HG03460 (cell line): ENCODE measurements around the gene ZNF879.

Experiments
- ATAC-seq: cut with Tn5 transposase; IDR thresholded peaks from one replicate; pipeline ENCODE4 v1.9.1; 2021; ENCODE audit not compliant: unreplicated experiment

ZNF879 gene

GRCh38 chr5:179023528-179024189, at the start of gene ZNF879:
Gene ZNF879, plus strand, starts transcription at chr5:179023804. Its CDS starts 1,201 bp downstream, at chr5:179025005.
- ATAC-seq = peak; percentile 79

DNA sequence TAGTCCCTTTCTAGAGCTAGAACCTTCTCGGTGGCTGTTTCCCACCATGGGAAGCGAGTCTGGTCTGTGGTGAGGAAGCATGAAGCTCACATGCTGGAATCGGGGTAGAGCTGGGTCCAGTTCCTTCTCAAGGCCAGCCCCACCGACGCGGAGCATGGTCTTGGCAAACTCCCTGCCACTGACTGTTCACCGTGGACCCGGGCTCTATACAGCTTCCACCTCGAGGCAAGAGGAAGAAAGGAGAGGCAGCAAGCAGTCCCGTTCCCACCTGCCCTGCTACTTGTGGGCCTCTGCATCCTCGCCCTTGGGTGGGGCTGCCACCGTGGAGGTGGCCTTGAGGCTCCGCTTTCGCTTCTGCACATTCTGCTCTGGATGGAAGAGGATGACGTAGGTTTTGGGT, 42.2 kb upstream of the ZNF879 start:
- no peak for ATAC-seq

DNA sequence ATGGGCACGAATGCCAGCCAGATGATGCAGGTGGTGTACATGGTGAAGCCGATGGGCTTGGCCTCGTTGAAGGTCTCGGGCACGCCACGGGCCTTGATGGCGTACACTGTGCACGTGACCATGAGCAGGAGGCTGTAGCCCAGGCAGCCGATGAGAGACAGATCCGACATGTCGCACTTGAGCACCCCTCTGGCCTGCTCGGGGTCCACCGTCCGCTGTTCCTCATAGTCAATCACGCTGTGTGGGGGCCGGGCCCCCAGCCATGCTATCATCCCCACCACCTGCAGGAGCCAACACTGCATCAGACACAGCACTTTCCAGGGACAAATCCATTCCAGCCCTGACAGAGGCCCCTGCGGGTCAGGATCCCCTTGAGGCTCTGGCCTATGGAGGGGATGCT, 40.7 kb upstream of the ZNF879 start:
- ATAC-seq = no peak

- no peak for ATAC-seq
Measured at GRCh38 chr5:178983728-178984127, 39.9 kb upstream of the ZNF879 start.

GRCh38 chr5:178984145-178985072, 39.2 kb upstream of the ZNF879 start:
- ATAC-seq = no peak

- ATAC-seq = no peak
Measured at GRCh38 chr5:178986326-178986960, 37.2 kb upstream of the ZNF879 start.

GRCh38 chr5:178988436-178989220, 35.0 kb upstream of the ZNF879 start:
- no peak for ATAC-seq

GRCh38 chr5:178989311-178989710, 34.3 kb upstream of the ZNF879 start:
- ATAC-seq = no peak

GRCh38 chr5:178990491-178990890, 33.1 kb upstream of the ZNF879 start:
- no peak for ATAC-seq

DNA sequence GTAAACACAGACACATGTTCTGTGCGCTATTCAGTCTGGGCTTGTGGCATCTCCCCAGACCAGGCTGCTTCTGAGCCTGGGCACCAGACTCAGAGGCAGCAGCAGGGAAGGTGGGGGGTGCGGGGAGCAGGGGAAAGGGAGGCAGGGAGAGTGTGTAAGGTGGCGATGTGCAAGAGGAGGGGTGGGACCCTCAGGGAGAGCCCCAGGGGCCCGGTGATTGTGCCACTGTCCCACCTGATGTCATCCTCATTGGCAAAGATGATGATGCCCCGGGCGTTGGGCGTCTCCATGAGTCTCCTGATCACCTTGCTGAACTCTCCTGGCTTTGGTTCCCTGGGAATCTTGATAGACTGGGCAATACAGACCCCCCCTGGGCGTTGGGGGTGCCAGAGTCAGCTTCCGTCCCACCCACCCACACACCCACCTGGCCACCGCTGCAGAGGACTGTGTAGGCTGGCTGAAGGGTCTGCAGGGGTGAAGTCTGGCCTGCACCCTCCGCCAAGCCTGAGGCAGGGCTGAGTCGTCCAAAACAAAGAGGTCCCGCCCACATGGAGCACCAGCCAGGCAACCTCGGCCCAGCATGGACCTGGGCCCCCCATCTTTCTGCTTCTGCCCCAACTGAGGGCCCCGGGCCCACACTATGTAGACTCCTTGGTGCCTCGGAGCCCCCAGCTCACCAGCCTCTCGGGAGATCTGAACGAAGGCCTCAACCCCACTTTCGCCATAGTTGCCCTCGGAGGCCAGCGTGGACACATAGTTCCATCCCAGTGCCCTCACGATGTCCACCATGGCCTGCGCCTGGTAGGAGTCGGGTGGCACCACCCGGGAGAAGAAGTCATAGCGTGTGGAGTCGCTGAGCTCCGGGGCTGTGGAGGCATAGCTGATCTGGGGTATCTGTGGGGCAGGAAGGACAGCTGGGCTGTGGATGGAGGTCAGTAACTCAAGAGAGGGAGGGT, 32.1 kb upstream of the ZNF879 start:
- no peak for ATAC-seq

DNA sequence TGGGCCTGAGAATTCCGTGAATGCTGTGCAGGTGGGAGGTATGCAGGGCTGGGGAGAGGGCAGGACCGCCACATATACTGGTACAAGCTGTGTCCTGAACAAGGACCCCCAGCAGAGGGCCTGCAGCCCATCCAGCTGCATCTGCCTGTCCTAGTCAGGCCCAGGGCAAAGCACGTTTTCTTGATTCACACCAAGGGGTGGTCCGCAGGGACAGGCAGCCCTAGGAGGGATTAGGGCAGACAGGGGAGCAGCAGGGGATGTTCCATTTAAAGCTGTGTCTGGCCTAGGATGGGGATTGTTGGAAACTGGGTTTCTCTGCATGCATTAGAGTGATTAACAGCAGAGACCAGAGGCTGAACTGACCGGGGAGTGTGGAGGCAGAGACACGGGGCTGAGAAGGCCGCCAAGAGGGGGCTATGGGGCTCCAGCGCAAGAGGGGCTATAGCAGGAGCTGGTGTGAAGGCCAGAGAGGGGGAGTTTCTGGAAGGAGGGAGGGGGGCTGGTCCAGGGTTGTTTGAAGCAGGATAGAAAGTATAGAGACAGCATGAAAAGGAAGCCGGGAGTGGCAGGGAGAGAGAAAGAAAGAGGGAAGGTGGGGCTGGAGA, 31.2 kb upstream of the ZNF879 start:
- ATAC-seq = no peak

DNA sequence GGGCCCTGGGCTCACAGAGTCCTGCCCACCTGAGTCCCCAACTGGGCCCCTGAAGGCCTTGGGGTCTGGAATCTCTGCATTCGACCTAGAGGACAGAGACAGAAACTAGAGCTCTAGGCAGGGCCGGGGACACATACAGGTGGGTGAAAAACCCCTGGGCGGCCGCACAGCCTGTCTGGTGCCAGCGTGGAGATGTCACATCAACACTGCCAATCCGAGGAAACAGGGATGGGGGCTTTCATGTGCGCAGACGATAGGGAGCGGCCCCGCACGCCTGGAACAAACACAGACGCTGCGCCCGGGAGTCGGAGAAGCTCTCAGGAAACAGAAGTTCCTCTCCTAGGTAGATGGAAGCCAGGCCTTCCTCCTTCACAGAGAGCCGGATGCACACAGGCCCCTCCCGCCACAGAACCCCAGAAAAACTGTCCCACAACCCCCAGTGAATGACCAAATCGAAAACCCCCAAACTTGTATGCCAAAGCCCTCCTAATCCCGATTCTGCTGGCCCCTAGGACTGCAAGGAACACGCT, 30.3 kb upstream of the ZNF879 start:
- ATAC-seq = no peak

GRCh38 chr5:178993955-178994579, 29.5 kb upstream of the ZNF879 start:
- no peak for ATAC-seq

DNA sequence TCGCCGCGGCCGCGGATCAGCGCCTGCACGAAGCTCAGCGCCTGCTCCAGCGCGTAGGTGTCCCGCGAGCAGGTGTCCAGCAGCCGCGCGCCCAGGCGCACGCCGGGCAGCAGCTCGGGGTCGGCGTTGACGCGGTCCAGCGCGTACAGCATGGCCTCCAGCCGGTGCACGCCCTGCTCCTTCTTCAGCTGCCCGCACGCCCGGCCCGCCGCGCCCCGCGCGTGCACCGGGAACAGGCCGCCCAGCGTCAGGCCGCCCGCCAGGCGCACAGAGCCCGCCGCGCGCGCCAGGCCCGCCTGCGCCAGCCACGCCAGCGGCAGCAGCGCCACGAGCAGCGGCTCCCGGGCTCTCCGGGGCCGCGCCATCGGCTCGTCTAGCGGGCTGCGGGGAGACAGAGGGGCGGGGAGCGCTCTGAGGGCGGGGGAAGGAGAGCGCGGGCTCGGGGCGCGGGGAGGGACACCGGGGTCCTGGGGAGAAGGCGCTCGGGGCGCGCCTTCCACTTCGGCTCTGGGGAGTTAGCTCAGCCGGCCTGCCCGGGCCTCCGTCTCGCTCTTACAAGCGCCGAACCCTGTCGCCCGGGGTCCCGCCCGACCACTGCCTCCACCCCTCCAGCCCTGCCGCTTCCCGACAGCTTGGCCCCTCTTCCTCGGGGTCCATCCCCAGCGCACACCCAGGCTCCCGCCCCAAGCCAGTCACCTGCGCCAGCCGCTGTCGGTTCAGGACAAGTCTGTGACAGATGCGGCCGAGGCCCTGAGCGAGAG, 28.8 kb upstream of the ZNF879 start, which contains the start of gene GRM6:
Gene GRM6 (minus strand): TSS at position 741 of the 761 bp plus-strand sequence. CDS start 376 bp downstream, at position 365.
- no peak for ATAC-seq

GRCh38 chr5:178995341-178995690, 28.3 kb upstream of the ZNF879 start:
- ATAC-seq = no peak

- ATAC-seq = no peak
Measured at GRCh38 chr5:178996156-178996555, 27.4 kb upstream of the ZNF879 start.

- ATAC-seq = no peak
Measured at GRCh38 chr5:178997191-178997590, 26.4 kb upstream of the ZNF879 start.

GRCh38 chr5:178998441-178998840, 25.2 kb upstream of the ZNF879 start:
- no peak for ATAC-seq
